Lower leg skin (tissue), 4 donors: ENCODE measurements around the gene OSBP. TPM values are rescaled to one million over a fixed set of nuclear protein-coding genes. Genes with fewer than 3 reads are reported as not detected.

Source experiments
- DNase-seq, 2 donors: peaks; one replicate each; pipeline ENCODE4 v3.0.0-alpha.2; 2019; ENCODE audit warnings: low spot score in 2 of 2
- H3K4me3 ChIP-seq: fragments of 200-600 bp; sonication (generic); 2 replicates; pipeline ENCODE4 v1.5.1; 2017; ENCODE audit warnings: mild to moderate bottlenecking, low read depth; ENCODE audit not compliant: poor library complexity, severe bottlenecking
- POLR2A ChIP-seq, 2 donors: fragments of 450-650 bp; IDR thresholded peaks; one replicate each; pipeline ENCODE4 v1.6.1; 2016 to 2017; ENCODE audit warnings: antibody characterized with exemption in 2 of 2, mild to moderate bottlenecking in 1 of 2, moderate library complexity in 1 of 2
- WGBS, 2 donors: methylation state at CpG; one replicate each; pipeline ENCODE4 v1.1.5; 2018; 5-methylcytosine and 5-hydroxymethylcytosine counted together
- intact Hi-C: fragments of 100-400 bp; cut with DNase I; formaldehyde crosslinking; loops from one replicate; pipeline ENCODE4 v1.15.0; 2023; ENCODE audit warnings: low total_unique reads
- total RNA-seq, 4 donors: library from RNA; depleted of rRNA; stranded (reverse); fragments of >200 nt; gene quantifications; one replicate each; pipeline ENCODE4 v1.1.0, GENCODE V29; 2016
- TF ChIP-seq, protein P1 (sequence below), 3 donors: fragments of 450-650 bp; IDR thresholded peaks; one replicate each; pipeline ENCODE4 v1.5.1; 2016; ENCODE audit warnings: antibody characterized with exemption in 3 of 3, mild to moderate bottlenecking in 3 of 3, moderate library complexity in 2 of 3

OSBP gene
- total RNA-seq, 4 donors from 2014 or later: 42.4 to 52.9 (median 43.8) TPM

DNA sequence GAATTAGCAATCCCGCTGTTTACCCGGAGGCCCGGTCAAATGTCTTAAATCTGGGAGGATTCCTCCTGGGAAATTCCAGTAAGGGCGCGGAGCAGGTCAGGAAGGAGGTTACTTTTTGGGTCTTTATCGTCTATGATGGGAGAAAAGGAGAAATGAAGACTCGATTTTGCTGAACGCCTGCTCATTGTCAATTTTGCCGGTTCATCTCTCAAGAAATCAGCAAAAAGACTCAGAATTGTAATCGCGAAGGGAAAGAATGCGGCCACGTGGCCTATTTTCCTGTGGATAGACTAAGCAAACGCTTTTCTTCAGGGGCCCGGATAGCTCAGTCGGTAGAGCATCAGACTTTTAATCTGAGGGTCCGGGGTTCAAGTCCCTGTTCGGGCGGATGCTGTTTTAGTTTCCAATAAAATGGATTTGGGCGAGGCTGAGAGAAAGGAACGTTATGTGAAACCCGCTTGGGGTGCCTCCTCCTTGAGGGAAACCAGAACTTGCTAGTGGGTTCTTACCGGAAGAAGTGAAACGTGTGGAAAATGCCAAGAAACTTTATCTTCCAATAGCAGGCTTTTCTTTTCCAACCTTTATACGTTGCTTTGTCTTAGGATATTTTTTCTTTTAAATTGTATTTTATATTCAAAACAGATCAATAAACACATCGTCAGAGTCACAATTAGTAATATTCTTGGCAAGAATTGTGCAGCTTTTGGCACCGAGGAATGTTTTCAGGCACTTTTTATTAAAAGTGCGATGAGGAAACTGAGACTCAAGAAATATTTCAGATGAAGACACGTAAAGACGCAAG is 59.3 kb downstream of the OSBP start:
- DNase-seq: peak in 1 of 2 donors; percentile 60
- WGBS, 2 donors: 9 to 13% methylated on average over 30 of the region's 30 CpGs
- TF ChIP-seq POLR2A (IDR thresholded peaks at IDR 0.05): no peak
- TF ChIP-seq, protein P1, sequence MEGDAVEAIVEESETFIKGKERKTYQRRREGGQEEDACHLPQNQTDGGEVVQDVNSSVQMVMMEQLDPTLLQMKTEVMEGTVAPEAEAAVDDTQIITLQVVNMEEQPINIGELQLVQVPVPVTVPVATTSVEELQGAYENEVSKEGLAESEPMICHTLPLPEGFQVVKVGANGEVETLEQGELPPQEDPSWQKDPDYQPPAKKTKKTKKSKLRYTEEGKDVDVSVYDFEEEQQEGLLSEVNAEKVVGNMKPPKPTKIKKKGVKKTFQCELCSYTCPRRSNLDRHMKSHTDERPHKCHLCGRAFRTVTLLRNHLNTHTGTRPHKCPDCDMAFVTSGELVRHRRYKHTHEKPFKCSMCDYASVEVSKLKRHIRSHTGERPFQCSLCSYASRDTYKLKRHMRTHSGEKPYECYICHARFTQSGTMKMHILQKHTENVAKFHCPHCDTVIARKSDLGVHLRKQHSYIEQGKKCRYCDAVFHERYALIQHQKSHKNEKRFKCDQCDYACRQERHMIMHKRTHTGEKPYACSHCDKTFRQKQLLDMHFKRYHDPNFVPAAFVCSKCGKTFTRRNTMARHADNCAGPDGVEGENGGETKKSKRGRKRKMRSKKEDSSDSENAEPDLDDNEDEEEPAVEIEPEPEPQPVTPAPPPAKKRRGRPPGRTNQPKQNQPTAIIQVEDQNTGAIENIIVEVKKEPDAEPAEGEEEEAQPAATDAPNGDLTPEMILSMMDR (IDR thresholded peaks at IDR 0.05): no peak
- peak overlapping the region; percentile 7 for H3K4me3 ChIP-seq
- intact Hi-C loops: no loop called here

DNA sequence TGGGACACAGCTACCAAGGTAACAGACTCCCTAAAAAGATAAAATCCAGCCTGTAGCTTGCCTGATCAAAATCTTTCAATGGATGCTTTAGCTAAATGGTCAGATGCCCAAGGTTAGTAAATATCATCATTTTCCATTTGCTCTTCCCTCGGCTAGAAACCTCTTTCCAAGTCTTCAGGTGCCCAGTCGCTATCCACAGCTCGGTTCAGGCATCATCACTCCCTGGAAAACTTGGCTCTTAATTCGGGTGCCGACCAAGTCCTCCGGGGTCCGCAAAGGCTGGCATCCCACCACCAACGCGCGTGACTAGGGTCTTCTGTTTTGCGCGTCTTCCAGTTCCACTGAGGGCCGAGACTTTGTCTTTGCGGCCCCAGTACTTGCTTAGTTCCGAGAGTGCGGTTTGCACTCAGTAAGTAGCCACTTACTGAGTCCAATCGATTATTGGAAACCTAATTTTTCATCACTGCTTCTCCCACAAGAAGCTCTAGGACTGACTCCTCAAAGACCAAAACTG is 59.9 kb downstream of the OSBP start:
- TF ChIP-seq, protein P1 (IDR thresholded peaks at IDR 0.05): no peak
- no peak for TF ChIP-seq POLR2A (IDR thresholded peaks at IDR 0.05)
- H3K4me3 ChIP-seq: peak overlapping the region; percentile 7
- 28 to 31% methylated on average over 17 of the region's 17 CpGs for WGBS, 2 donors
- intact Hi-C loops: no loop called here
- DNase-seq: no peak

DNA sequence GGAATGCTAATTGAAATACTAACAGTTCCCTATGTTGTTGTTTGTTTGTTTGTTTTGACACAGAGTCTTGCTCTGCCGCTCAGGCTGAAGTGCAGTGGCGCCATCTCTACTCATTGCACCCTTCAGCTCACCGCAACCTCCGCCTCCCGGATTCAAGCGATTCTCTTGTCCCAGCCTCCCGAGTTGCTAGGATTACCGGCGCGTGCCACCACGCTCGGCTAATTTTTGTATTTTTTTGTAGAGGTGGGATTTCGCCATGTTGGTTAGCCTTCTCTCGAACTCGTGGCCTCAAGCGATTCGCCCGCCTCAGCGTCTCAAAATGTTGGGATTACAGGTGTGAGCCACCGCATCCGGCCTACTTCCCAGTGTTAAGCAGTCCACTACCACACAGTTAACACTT is 62.3 kb downstream of the OSBP start:
- intact Hi-C loops: no loop called here
- H3K4me3 ChIP-seq: no peak overlapping the region
- TF ChIP-seq, protein P1 (IDR thresholded peaks at IDR 0.05): no peak
- no peak for TF ChIP-seq POLR2A (IDR thresholded peaks at IDR 0.05)
- DNase-seq: peak in 1 of 2 donors; percentile 78
- 96 to 98% methylated on average over 21 of the region's 21 CpGs for WGBS, 2 donors

DNA sequence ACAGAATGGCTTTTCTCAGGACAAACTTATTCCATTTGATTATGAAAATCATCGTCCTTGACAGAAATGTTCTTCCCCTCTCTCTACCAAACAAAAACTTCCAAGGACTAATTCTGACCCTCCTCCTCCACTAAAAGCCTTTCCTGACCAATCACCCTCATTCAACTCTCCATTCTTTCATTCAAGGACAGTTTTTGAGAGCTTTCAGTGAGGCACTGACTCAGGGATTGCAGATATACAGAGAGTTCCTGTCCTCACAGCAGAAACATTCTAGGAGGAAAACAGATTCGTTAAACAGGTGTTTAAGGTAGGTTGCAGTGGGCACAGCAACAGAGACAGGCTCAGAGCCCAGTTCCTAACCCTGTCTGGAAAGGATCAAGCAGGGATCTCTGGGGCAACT is 62.7 kb downstream of the OSBP start:
- WGBS, 2 donors: 49 to 53% methylated on average over 2 of the region's 2 CpGs
- TF ChIP-seq, protein P1 (IDR thresholded peaks at IDR 0.05): no peak
- no peak overlapping the region for H3K4me3 ChIP-seq
- no peak for DNase-seq
- intact Hi-C loops: no loop called here

DNA sequence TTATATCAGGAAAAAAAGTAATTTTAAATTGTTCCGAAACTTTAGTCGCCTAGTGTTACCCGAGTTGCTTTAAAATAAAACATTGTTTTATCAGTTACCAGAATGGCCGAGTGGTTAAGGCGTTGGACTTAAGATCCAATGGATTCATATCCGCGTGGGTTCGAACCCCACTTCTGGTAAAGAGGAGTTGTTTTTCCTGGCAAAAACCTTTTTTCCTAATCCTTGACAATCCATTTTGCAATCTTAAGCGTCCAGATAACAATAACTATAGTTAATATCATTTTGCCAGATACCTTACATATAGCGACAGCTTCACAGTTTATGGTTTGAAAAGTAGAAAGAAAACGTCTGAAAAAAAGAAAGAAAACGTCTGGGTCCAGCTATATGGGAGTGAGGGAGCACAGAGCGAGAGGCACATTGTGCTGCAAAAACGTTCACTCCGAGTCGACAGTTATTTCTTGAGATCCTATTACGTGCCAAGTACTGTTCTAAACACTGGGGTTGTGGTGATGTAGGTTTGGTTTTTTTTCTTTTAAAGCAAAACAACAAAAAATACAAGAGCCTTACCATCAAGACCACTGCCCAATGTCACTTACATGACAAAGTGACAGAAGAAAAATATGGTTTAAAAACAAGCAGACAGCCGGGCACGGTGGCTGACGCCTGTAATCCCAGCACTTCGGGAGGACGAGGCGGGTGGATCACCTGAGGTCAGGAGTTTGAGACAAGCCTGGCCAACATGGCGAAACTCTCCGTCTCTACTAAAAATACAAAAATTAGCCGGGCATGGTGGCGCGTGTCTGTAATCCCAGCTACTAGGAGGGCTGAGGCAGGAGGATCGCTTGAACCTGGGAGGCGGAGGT is 63.7 kb downstream of the OSBP start:
- TF ChIP-seq, protein P1 (IDR thresholded peaks at IDR 0.05): no peak
- TF ChIP-seq POLR2A (IDR thresholded peaks at IDR 0.05): no peak
- WGBS, 2 donors: 25 to 31% methylated on average over 30 of the region's 30 CpGs
- intact Hi-C loops: no loop called here
- H3K4me3 ChIP-seq: peak overlapping the region; percentile 43
- DNase-seq: peak; percentile 40 to 83
